GM18909 (cell line): ENCODE data around the gene PIP4K2A.

Experiments used
- ATAC-seq: cut with Tn5 transposase; IDR thresholded peaks from one replicate; pipeline ENCODE4 v1.9.1; 2021; ENCODE audit warnings: mild to moderate bottlenecking; ENCODE audit not compliant: unreplicated experiment, poor library complexity

The PIP4K2A gene

GRCh38 chr10:22607261-22607660 is 107.1 kb downstream of the PIP4K2A start:
- ATAC-seq: no peak

DNA sequence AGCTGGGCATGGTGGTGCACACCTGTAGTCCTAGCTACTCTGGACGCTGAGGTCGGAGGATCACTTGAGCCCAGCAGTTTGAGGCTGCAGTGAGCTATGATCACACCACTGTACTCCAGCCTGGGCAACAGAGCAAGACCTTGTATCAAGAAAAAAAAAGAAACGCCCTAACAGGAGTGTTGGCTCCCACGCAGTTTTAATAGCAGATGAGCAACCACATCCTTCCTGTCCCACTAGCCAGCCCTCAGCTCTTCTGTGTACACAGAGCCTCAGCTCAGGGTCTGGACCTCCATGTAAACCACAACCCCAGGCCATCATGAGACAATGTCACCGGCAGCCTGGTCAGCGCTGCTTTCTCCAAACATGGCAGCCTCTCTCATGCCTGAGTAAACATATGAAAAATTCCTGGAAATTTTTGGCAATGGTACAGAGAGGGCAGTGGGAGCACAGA is 108.2 kb downstream of the PIP4K2A start:
- ATAC-seq: peak; percentile 97

DNA sequence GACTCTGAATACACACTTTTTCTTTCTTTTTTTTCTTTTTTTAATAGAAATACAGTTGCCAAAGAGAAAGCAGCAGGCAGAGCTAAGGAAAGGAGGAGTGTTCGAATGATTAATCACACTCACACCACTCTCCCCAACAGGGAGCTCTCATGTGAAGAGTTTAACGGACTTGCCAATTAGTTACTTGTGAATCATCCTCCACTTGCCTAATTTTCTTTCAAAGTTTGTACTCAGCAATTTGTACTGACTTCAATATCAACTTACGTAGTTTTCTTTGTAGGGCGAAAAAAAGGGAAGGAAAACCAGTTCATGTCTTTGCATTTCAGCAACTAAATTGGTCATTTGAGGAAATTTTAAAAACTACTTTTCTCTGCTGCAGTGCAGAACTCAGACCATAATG is 109.2 kb downstream of the PIP4K2A start:
- ATAC-seq: no peak

DNA sequence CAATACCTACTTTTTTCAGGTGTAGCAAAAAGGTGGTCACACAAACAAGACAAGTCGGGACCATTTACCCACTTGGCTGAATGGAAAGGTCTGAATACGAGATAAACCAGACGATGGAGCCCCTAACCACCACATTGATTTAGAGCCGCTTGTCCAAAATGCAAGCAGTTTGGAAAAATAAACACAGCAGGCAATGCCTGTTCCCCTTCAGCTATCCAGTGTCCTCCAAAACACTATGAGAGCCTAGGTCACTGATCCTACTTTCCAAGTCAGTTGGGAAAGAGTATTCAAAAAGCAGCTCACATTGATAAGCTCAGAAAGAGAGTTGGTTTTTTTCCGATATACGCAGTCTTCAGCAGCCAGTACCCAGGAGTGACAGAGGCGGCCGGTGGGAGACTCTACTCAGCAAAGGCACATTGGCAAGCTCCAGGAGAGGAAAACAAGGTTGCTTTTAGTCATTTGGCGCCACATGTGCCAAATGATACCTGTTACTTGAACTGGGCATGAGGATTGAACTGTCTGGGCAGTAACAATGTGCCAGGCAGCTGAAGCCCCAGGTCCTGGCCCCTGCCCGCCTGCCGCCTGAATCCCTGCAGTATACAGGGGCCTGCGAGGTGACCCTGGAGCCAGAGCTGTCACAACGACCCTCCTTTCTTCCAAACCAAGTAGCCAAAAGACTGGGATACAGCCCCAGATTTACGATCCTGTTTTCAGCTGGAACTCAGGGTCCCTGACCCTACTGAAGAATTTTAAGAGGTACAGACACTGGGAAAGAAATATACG is 109.8 kb downstream of the PIP4K2A start:
- ATAC-seq: no peak

GRCh38 chr10:22603581-22603980 is 110.8 kb downstream of the PIP4K2A start:
- no peak for ATAC-seq

- no peak for ATAC-seq
Observed at GRCh38 chr10:22601618-22602017, 112.8 kb downstream of the PIP4K2A start.

- ATAC-seq: no peak
Observed at GRCh38 chr10:22599636-22600228, 114.6 kb downstream of the PIP4K2A start.

GRCh38 chr10:22599048-22599561 is 115.3 kb downstream of the PIP4K2A start:
- no peak for ATAC-seq

- ATAC-seq: no peak
Observed at GRCh38 chr10:22598478-22598877, 115.9 kb downstream of the PIP4K2A start.

DNA sequence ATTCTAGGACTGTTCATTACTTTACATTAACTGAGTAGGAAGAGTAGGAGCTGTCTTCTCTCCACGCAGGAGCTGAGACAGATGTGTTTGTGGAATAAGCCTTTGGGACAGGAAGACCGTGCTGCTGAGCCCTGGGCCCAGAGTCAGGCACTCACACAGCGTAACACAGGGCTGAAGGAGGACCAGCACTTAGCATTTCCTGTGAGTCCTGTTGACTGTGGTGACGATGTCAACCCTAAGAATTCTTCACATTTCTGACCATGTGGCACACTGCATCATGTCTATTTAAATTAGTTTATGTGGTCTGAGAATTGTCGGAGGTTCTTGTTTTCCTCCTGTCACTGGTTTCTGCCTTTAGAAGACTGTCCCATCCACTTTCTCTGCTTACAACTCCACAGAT is 117.2 kb downstream of the PIP4K2A start:
- ATAC-seq: peak; percentile 63

GRCh38 chr10:22593636-22594198 is 120.7 kb downstream of the PIP4K2A start:
- ATAC-seq: no peak

DNA sequence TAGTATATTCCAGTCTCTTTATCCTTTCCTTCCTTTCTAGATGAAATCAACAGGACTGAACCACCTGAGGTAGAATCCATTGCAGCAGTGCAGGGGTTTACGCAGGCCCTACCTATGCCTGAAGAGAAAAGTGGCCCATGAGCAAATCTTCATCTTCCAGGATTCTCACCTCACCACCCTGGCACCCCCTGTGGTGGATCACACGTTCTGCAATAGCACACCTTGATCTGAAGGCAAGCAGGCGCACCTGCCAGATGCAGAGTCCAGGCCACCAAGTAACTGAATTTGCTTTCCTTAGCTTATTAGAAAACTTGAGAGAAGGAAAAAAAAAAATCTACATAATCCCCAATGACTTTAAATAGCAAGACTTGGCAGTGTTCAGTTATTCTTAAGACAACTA is 121.4 kb downstream of the PIP4K2A start:
- ATAC-seq: no peak

DNA sequence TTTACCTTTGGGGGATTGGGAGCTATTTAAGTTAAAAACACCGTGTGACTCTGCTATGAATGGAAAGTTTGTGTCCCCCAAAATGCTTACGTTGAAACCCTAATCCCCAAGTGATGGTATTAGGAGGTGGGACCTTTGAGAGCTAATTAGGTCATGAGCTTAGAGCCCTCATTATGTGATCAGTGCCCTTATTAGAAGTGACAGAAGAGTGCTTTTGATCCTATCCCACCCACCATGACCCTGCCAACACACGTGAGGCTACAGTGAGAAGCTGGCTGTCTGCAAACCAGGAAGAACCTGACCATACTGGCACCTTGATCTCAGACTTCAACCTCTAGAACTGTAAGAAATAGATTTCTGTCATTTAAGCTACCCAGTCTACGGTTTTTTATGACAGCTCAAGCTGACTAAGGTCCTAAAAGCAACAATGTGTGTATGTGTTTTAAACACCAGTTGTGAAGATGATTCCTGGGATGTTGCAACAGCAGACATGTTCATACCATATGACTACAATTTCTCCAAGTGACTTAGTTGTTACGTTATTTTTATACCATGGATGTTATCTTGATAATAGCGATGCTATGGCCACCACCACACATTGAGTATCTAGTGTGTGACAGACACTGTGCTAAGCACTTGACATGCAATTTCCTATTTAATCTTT is 124.4 kb downstream of the PIP4K2A start:
- no peak for ATAC-seq

DNA sequence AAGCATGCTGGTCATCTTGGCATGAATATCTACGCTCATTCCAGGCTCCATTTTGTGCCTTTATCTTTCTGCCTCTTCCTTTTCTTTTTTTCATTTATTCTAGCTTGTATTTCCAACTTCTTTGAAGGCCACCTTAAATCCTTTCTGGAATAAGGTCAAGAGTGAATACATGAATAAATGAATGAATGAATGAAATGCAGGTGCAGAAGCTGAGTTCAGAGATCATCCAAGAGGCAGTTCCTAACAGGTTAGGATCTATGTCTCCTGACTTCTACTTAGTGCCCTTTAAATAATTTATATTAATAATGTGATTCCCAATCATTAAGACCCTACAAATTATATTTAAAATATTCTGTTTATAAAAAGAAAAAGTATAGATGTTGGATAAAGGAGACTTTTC is 125.9 kb downstream of the PIP4K2A start:
- ATAC-seq: no peak

DNA sequence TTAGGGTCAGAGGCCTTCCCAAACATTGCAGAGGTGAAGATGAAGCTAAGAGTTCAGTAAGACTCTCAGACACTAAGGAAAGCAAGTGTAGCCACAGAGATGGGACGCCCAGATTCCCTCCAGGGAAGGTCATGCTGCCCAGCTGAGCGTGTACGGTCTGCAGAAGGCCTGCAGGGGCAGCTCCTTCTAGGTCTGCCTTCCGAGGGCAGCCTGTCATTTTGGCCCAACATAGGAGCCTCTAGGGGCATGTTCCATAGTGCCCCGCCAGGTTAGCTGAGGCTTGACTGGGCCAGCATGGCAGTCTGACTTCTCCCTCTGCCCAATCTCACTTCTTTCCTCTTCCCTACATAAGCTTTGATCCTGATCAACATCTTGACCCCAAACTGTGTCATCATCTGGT is 130.7 kb downstream of the PIP4K2A start:
- no peak for ATAC-seq

DNA sequence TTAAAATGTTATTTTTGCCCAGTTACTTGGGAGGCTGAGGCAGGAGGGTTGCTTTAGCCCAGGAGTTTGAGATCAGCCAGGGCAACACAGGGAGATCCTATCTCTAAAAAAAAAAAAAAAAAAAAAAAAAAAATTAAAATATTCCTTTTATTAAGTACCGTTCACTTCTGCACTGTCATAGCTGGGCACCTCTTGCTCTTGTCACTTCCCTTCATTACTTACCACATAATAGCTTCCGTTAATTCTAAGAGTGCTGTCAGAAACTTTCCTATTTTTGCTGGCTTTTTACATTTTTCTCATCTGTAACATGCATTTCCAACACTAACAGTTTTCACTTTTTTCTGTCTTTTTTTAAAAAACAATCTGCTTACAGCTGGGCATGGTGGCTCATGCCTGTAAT is 132.9 kb downstream of the PIP4K2A start:
- no peak for ATAC-seq

GRCh38 chr10:22580711-22581110 is 133.7 kb downstream of the PIP4K2A start:
- ATAC-seq: no peak

DNA sequence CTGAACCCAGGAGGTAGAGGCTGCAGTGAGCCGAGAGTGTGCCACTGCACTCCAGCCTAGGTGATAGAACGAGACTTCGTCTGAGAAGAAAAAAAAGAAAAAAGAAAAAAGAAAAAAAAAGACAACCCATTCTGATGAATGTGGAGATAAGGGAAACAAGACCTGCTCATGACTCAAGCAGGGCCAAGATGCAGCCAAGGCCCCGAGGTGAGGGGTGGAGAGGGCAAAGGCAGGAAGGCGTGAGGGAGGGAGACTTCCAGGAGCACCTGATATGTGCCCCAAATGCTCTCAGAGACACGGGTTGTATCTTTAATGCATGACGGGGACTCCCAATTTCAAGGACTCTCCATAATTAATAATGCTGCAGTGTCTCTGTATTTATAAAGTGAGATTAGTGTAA is 134.6 kb downstream of the PIP4K2A start:
- no peak for ATAC-seq

DNA sequence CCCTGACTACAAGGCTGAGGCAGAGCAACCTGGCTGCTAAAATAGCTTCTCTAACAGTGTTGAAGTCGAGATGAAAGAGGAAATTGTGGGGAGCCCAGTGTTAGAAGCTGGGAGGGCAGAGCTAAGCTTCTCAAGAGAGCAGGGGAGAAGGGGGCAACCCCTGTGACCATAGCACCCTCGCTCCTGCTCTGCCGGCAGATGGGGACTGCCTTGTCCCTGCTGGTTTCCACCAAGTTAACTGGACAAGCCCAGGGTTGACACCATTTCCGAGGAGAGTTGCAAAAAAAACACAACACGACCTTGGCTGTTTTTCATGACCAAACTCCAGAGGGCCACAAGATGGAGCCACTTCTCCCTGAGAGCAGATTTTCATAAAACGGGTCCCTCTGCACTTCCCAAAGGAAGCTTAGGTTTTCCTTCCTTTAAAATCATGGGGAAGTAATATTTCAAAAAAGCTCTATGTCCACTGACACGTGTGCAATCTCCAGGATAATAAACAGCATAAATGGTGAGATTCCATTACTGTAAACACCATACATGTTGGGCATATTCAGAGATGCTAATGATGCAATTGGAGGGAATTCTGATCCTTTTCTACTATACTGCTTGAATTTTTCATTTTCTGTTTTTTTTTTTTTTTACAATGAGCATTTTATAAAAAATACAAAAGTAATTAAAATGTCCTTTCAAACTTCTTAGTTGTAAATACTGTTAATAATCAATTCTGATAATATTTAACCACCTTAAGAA is 140.4 kb downstream of the PIP4K2A start:
- ATAC-seq: no peak

- no peak for ATAC-seq
Observed at GRCh38 chr10:22570733-22571430, 143.5 kb downstream of the PIP4K2A start.
